ENCODE data around the gene SBF2.

SBF2 gene

GRCh38 chr11:9815486-9816136 lies 478.4 kb downstream of the SBF2 start:
- no peak for DNase-seq (ENCODE audit: low read depth)

DNA sequence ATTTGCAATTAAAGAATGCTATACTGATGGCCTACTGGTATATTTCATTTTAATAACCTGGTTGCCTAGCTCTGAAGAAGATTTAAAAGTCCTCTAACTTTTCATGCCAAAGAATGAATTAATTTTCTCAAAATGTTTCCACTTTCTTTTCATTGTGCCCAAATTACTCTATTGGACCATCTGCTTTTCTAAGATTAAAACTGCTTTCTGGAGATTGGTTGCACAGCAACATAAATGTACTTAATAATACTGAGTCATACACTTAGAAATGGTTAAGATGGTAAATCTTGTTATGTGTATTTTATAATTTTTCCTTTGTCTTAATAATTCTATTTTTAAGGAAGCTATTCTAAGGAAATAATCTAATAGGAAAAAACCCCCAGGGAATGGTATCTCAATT lies 479.9 kb downstream of the SBF2 start:
- DNase-seq (ENCODE audit: low read depth) = no peak

DNA sequence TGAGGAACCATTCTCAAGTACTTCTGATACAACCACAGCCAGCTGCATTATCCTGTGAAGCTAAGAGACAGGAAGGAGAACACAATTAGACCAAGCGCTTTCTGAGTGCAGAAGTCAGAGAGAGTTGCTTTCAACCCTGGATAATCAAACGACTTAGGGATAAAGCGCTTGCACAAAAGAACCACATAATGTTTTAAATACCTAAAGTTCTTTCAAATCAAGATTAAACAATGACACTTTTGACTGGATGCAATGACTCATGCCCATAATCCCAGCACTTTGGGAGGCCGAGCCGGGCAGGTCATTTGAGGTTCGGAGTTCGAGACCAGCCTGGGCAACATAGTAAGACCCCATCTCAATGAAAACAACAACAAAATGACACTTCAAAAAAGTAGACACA lies 485.1 kb downstream of the SBF2 start:
- DNase-seq (ENCODE audit: low read depth) = no peak

DNA sequence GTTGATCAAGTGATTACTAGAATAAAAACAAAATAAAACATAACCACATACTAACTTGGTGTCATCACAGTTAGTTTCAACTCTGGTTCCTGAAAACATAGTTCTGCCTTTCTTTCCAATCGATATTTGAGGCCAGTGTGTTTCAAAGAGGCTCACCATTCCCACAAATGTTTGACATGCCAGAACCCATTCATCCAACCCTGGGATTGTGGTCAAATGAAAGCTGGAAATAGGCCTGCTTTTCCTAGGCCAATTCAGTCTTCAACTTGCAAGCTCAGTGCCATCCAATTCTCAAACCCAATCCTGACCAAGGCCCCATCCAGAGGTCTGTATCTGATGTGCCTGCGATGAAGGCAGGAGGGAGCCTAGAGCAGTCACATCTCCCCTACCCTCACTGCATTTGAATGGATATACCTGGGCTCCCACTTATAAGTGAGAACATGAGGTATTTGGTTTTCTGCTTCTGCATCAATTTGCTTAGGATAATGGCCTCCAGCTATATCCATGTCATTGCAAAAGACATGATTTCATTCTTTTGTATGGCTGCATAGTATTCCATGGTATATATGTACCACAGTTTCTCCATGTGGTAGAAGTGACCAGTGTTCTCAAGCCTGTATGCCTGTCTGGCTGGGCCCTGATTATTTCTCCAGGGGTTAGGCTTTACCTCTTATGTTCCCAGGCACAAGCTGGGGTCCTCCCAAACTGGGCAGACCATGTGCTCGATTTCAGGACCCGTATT lies 486.9 kb downstream of the SBF2 start:
- no peak for DNase-seq (ENCODE audit: low read depth)

DNA sequence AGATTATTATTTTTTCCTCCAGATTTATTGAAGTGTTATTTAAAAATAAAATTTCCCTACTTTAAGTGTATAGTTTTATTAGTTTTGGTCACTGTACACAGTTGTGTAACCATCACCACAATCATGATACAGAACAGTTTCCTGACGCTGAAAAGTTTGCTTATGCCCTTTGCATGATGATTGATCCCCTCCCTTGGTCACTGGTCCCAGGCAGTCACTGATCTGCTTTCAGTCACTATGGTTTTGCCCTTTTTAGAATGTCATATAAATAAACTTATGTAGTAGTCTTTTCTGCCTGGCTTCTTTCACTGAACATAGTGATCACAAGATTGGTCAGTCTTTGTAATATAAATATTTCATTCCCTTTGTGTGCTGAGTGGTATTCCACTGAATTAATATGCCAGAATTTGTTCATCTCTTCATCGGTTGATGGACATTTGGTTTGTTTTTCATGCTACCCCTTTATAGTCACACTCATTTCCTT lies 489.6 kb downstream of the SBF2 start:
- DNase-seq (ENCODE audit: low read depth) = no peak

GRCh38 chr11:9803685-9804418 lies 490.2 kb downstream of the SBF2 start:
- no peak for DNase-seq (ENCODE audit: low read depth)

GRCh38 chr11:9802291-9802861 lies 491.6 kb downstream of the SBF2 start:
- no peak for DNase-seq (ENCODE audit: low read depth)

DNA sequence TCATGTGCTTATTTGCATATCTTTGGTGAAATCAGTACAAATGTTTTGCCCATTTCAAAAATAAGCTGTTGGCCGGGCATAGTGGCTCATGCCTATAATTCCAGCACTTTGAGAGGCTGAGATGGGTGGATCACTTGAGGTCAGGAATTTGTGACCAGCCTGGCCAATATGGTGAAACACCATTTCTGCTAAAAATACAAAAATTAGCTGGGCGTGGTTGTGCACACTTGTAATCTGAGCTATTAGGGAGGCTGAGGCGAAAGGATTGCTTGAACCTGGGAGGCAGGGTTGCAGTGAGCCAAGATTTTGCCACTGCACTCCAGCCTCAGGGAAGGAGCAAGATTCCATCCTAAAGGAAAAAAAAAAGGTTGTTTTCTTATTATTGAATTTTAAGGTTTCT lies 494.1 kb downstream of the SBF2 start:
- no peak for DNase-seq (ENCODE audit: low read depth)

DNA sequence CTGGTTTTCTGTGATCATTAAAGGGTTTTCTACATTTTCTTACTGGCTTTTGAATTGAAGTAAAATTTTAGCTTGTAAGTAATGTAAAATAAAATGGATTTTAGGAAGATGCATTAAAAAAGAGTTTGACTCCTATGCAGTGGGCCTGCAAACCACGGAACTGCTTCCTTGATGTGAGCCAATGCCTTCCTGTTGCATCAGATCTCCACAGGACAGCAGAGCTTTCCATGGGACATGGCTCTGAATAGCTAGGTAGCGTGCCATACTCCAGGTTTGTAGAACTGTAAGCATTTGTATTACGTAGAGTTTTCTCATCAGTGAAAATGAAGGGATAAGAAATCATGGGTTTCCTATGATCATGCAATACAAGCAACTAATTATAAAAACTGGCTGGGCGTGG lies 496.7 kb downstream of the SBF2 start:
- DNase-seq (ENCODE audit: low read depth) = no peak

DNA sequence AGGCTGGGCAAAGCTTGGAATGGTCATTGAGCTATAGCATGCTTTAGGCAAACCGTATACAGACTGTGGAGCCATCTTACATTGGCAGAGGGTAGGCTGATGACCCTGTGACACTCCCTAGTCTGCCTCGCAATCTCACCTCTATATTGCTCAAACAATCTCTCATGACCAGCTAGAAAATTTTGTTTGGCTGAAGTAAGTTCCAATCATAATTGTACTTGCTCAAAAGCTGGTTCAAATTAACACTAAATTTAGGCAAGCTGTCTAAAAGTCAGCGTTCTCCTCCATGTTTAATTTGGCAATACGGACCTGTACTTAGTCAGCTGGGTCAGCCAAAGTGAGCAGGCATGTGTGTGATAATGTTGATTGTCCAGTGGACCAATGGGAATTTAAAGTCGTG lies 497.2 kb downstream of the SBF2 start:
- DNase-seq (ENCODE audit: low read depth) = no peak

- no peak for DNase-seq (ENCODE audit: low read depth)
Observed at GRCh38 chr11:9796266-9796665, 497.8 kb downstream of the SBF2 start.

DNA sequence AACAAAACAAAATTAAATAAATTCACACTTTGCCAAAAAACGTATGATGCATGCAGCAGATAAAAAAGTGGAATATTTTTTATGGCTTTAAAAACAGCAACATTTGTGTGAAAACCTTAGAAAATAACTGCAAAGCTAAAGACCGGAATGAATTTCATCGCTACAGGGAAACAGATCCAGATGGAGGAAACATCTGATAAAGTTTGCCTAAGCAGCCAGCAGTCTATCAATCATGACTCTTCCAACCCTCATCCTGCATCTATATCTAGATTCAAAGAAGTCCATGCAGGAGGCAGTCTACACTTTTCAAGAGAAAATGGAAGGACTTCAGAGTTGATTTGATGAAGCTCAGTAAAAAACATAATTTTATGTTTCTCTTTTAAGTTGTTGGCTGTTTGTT lies 503.3 kb downstream of the SBF2 start:
- no peak for DNase-seq (ENCODE audit: low read depth)

GRCh38 chr11:9789910-9790309 lies 504.1 kb downstream of the SBF2 start:
- DNase-seq (ENCODE audit: low read depth) = no peak

GRCh38 chr11:9787981-9788521 lies 506.0 kb downstream of the SBF2 start:
- no peak for DNase-seq (ENCODE audit: low read depth)

DNA sequence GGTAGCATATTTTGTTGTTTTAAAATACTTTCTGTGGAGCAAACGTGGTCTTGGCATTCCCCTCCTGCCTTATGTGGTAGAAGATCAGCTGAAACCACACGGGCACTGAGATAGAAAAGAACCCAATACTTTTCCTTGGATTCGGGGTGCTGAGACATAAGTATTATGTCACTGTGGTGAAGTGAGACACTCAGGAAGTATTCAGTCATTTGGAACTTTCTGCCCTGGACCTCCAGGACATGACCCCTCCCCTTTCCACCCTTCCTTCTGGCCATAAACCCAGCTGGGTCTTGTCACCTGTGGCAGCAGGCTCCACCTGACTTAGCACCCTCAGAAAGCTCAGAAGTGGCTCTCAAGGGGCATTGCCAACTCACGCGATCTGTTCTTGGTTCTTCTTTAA lies 506.8 kb downstream of the SBF2 start:
- DNase-seq (ENCODE audit: low read depth) = no peak

DNA sequence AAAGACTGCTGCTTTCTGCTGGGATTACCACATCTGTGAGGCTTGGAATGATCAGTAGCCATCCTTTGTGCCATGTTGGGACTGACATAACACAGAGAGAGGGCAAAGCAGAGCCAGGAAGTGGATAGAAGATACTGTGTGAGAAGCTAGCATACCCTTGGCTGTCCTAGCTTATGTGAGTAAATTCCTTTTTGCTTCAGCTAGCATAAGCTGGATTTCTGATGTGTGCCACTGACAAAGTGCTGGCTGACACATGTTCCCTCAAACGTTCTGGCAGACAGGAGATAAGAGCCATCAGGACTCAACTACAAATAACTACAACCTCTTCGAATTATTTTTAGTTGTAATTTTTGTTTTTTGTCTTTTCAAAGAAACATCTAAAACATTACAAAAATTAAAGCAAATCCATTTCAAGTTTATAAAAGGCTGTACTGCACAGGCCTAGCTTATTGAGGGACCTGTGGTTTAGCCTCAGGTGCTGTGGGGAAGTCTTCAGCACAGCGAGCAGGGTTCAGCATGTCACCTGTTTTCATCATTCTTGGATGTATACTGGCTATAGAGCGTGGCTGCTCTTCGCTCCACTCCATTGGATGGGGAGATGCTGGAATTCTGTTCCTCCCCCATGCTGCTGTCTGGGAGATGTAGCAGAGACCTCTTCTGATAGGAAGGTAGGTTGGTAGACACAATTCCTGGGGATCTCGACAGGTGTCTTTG lies 509.3 kb downstream of the SBF2 start:
- no peak for DNase-seq (ENCODE audit: low read depth)

DNA sequence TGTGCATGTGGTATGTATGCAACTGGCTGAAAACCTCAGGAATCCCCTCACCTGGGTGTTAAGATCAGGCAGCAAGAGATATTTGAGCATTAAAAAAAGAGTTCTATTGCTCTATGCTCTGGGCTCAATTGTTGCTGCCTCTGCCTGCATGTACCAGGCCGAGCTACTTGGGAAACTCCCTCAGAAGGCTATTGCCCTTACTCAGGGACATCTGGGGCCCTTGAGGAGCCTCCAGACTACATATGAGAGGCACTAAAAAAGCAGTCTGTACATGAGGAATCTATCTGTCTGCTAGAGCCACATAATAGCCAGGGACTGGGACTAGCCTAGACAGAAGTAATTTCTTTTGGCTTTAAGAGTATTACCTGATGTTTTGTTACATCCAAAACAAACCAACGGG lies 510.0 kb downstream of the SBF2 start:
- DNase-seq (ENCODE audit: low read depth) = no peak

DNA sequence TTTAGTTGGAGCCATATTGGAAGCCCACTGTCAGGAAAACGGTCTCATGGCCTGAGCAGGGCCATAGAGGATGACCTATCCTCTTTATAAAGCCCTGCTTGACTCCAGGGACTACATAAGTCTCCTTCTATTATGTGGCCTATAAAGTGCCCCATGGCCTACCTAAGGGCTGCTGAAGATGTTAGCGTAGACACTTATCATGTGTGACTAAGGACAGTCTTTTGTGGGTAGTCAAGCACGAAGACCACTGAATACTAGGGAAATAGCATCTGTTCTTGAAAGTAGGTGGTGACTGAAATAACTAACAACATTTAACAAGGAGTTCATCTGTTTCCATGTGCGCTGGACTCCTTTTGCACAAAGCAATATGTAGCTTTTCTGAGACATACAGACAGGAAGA lies 513.1 kb downstream of the SBF2 start:
- no peak for DNase-seq (ENCODE audit: low read depth)

GRCh38 chr11:9777525-9777924 lies 516.5 kb downstream of the SBF2 start:
- no peak for DNase-seq (ENCODE audit: low read depth)

- DNase-seq (ENCODE audit: low read depth) = no peak
Observed at GRCh38 chr11:9777066-9777465, 517.0 kb downstream of the SBF2 start.

- DNase-seq (ENCODE audit: low read depth) = no peak
Observed at GRCh38 chr11:9776203-9776602, 517.8 kb downstream of the SBF2 start.

DNA sequence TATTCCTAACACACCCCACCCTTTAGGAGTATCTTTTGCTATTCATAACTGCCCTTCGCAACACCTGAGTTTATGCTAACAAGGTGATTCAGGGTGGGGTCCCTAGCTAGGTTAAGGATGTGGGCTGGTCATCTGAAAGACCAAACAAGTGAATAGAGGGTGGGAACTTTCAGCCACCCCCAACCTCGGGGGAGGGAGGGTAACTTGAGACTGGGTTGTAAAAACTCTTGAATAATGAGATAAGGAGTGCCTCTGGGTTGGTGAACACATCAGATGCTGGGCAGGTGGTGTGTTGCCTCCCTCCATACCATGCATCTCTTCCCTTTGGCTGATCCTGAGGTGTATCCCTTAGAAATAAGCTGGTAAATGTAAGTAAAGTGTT lies 518.6 kb downstream of the SBF2 start:
- no peak for DNase-seq (ENCODE audit: low read depth)
